NCI-H1105 (cell line): Measurements from ENCODE around the gene PLA2G15.

Experiments
- DNase-seq: peaks from one replicate; lab custom pipeline; 2025; lab: John Stamatoyannopoulos, UW

PLA2G15 gene, protein sequence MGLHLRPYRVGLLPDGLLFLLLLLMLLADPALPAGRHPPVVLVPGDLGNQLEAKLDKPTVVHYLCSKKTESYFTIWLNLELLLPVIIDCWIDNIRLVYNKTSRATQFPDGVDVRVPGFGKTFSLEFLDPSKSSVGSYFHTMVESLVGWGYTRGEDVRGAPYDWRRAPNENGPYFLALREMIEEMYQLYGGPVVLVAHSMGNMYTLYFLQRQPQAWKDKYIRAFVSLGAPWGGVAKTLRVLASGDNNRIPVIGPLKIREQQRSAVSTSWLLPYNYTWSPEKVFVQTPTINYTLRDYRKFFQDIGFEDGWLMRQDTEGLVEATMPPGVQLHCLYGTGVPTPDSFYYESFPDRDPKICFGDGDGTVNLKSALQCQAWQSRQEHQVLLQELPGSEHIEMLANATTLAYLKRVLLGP

DNA sequence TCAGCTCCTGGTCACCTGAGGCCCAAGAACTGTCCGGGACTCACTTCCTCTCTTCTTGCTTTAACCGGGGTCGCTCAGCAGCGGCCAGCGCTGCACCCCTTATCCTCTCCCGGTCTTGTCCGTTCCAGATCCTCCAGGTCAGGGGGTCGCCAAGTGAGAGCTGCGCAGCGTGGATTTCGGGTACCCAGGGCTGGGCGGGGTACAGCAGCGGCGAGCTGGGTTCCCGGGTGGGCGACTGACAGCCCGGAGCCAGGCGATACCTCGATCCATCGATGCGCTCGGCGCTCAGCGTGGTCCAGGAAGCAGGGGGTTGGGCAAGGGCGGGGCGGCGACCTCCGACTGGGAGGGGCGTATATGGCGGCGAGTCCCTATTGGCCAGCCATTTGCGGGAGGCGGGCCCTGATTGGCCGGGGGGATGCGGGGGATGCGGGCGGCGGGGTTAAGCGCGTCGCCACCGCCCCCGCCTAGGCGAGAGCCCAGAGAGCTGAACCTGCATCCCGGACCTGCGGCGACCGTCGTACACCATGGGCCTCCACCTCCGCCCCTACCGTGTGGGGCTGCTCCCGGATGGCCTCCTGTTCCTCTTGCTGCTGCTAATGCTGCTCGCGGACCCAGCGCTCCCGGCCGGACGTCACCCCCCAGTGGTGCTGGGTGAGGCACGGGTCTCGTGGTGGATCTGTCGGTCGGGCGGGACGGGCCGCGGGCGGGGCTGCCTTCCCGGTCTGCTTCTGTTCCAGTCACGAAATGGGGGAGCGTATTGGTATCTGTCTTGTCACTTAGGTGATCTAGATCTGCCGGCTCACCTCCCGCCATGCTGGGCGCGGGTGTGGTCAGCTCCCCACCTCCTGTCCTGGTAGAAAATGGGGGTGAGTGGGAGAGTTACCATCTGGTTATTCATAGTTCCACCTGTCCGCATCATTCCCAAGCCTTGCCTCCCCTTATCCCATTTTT, at the start of gene PLA2G15:
Gene PLA2G15 (plus strand): TSS at position 471 of the 951 bp plus-strand sequence. CDS start 54 bp downstream, at position 525.
- DNase-seq = peak; percentile 72

DNA sequence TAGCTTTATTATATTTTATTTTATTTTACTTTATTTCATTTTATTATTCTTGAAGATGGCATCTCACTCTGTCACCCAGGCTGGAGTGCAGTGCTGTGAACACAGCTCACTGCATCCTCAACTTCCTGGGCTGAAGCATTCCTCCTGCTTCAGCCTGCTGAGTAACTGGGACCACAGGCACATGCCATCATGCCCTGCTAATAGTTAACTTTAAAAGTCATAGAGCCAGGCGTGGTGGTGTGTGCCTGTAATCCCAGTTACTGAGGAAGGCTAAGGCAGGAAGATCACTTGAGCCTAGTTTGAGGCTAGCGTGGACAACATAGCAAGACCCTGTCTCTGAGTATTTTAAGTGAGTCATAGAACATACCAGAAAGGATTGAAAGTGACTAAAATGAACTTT, 47.9 kb upstream of the PLA2G15 start:
- no peak for DNase-seq

DNA sequence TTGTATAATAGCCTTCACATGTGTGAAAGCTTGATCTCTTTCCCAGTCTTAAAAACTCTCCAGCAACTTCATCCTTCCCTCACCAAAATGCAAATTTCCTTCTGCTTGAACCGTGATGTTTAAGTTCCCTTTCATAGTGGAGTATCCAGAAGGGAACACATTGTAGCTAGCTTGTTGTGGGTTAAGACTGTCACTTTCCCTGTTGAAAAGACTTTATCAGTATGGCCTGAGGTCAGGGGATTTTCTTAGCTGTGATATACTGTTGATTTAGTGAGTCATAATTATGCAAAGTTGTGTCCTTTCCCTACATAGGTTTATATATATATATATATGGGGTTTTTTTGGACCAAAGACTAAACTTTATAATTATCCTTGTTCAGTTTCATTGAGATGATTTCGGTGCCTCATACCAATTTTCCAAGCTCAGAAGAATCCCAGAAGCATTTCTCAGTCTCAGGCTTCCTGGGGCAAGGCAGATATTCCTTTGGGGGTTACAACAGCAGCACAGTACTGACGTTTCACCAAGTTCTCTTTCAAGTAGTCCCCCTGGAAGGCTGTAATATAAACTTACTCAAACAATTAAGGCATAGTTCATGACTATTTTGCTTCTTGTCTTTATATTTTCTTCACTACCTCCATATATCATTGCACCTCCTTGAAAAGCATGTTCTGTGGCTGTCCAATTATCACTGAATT, 44.9 kb upstream of the PLA2G15 start:
- DNase-seq = no peak

- no peak for DNase-seq
Observed at GRCh38 chr16:68202091-68202519, 43.1 kb upstream of the PLA2G15 start.

DNA sequence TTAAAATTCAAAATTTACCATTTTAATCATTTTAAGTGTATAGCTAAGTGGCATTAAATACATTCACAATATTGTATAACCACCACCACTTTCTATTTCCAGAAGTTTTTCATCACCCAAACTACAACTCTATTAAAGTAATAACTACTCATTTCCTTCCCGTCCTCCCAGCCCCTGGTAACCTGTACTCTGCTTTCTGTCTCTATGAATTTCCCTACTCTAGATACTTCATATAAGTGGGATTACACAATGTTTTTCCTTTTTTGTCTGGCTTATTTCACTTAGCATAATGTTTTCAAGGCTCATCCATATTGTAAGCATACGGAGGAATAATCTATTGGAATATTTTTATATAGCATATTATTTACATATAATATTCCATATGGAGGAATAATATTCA, 38.9 kb upstream of the PLA2G15 start:
- no peak for DNase-seq

GRCh38 chr16:68214726-68215125, 30.4 kb upstream of the PLA2G15 start:
- DNase-seq = no peak

DNA sequence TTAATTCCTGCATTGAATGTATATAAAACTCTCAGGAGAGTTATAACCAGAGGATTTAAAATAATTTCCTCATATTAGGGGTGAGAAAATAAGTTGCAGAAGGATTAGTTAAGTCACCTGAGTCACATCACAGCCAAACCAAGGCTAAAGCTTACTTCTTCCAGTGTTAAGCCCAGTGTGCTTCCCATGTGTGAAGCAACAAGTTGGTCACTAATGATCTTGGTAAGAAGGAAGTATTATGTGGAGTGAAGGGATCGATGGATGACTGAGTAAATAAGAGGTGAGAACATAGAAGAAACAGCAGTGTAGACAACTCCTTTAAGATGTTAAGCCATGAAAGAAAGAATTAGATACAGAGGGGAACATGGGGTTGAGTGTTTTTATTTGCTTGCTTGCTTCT, 29.9 kb upstream of the PLA2G15 start:
- DNase-seq = no peak

GRCh38 chr16:68216240-68216639, 28.9 kb upstream of the PLA2G15 start:
- DNase-seq = no peak

DNA sequence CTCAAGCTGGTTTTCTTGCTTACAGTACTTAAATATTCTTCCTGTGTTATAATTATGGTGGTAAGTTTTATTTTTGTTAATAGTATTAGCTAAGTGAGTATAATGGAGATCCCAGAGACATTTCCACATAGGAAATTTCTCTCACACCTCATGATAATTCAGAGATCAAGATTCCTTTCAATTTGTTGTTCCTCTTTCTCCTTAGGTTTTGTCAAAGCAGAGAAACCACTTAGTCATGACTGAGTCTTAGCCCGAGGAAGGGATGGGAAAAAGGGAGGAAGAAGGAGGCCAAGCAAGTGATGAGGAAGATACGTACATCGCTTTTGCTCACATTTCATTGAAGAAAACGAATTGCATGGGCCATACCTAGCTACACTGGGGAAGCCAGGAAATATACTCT, 27.7 kb upstream of the PLA2G15 start:
- DNase-seq = no peak

DNA sequence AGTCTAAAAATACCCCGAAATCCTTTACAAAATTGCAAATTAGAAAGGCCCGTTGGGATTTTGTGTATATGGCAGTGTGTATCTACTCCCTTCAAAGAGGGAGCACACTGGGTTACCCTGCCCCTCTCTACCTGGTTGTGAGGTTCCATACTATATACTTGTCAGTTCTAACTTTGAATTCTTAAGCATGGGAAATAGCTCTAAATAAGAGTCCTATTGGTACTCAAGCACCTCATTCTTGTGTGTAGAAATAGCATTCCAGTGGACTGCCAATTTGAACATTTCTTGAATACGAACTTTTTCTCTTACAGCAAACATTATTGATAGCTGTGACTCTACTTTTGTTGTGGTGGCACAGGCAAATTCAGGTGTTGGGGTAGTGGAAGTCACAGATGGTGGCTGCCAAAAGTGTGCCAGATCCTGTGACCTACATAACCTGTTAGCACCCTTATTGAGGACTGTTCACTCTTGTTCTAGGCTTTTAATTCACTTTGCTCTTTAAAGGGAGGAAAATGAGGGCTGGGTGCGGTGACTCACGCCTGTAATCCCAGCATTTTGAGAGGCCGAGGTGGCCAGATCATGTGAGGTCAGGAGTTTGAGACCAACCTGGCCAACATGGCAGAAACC, 25.3 kb upstream of the PLA2G15 start:
- no peak for DNase-seq

DNA sequence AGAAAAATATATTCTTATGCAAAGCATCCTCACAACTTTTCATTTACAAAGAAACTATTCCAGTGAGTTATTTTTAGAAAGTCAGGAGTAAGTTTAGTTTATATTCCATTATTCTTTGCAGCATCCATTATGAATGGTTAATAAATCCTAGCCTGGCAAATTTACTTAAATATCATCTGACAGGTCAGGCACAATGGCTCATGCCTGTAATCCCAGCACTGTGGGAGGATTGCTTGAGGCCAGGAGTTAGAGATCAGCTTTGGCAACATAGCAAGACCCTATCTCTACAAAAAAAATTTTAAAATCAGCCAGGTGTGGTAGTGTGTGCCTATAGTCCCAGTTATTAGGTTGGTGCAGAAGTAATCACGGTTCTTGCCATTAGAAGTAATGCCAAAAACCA, 22.1 kb upstream of the PLA2G15 start:
- DNase-seq = no peak

DNA sequence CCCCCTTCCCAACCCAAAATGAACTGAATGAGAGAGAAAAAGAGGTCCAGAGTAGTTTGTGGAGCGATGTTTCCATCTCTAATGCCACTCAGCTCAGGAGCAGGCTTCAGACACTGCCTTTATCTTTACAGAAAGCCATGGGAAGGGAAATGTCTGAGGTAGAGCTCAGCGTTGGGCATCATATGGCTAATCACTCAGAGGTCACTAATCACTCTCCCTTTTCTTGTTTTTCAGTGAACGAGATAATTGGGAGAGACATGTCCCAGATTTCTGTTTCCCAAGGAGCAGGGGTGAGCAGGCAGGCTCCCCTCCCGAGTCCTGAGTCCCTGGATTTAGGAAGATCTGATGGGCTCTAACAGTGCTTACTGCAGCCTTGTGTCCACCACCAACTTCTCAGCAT, 19.1 kb upstream of the PLA2G15 start:
- no peak for DNase-seq

DNA sequence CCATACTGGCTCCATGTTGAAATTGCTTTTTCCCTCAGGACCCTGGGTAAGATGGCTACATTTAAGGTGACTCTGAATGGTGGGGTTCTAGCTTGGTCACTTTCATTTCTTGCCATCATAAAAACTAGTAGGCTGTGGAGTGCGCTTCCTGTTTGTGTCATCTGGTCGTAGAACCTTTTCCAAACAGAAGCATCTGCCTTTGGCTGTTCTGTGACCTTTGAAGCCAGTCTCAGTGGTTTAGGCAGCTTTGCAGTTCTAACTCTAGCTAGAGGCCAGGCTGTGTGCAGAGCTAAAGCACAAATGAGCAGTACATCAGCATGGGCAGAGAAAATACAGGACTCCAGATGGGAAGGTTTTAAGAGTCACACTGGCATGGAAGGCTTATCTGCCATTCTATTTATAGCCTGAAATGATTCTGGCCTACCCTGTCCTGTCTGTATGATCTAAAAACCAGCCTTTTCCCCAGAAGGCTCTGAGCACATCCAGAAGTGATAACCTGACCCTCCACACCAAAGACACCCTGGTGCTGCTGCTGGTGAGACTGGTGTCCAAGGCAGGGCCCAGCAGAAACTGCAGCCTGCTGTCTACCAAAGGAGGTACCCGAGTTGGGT, 17.9 kb upstream of the PLA2G15 start:
- no peak for DNase-seq

DNA sequence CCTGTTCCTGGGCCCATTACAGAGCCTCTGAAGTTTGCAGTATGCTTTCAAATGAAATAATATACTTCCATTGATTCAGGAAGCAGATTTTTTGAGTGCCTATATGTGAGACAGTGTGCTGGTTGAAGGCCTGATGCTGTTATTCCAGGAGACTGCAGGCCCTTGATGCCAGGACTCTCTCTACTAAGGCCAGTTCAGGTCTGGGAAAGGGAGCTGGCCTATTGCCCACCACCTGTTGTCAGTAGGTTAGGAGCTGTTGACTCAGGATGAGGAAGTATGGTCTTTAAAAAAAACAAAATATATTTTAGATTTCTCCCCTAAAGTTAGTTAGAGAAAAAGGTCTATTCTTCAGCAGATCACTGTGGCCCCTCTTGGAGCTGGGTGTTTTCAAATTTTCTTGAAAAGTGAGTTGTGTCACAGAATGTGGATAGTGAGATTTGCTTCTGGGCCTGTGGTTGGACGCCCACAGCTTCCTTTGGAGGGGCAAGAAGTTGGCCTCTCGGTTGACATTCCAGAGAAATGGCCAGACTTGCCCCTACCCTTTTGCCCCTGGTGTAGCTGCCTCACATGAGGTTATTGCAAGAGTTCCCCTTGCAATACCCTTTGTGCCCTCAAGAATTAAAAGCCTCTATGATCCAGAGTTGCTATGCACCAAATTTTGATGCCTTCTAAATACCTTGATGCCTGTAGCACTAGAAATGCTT, 17.2 kb upstream of the PLA2G15 start:
- DNase-seq = no peak

- no peak for DNase-seq
Observed at GRCh38 chr16:68228652-68229051, 16.5 kb upstream of the PLA2G15 start.

GRCh38 chr16:68229431-68230175, 15.6 kb upstream of the PLA2G15 start:
- DNase-seq = no peak

GRCh38 chr16:68230176-68230571, 15.0 kb upstream of the PLA2G15 start:
- DNase-seq = no peak

DNA sequence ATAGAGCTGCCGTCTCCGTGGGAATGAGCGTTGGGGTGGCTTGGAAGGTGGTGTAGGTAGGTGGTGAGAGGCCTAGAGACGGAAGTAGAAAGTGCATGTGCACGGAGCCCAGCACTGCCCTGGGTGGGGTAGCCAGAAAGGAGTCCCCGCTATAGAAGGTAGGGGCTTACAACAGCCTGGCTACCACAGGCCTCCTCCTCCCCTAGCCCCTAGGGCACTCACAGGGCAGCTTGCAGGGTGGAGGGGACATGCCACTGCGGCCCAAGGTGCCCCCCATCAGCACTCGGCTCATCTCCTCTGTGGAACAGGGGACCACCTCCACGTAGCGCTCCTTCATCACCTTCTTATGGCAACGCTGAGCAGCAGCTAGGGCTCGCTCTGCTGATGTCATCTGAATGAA, 14.2 kb upstream of the PLA2G15 start:
- no peak for DNase-seq

- no peak for DNase-seq
Observed at GRCh38 chr16:68231384-68232136, 13.6 kb upstream of the PLA2G15 start.
